T47D (cell line): ENCODE results near the gene KRTAP5-4.
"Not testable (repeated sequence)": the region's sequence is repeated elsewhere in the genome, so short reads cannot be mapped to it uniquely, and the experiment has no call there.

Experiments
- DNase-seq, 2 experiments: peaks; one replicate each; pipeline versions ENCODE4 v3.0.0 to v3.0.0-alpha.2; 2011 to 2012; ENCODE audit warnings: low read depth in 1 of 2, low spot score in 1 of 2
- JUND ChIP-seq: IDR thresholded peaks from 2 replicates; pipeline ENCODE4 v1.6.1; 2012; ENCODE audit warnings: low read depth
- in situ Hi-C: cut with HindIII; loops from 2 replicates; pipeline ENCODE4 v1.10.0; 2016; ENCODE audit warnings: low sequenced_read_pairs, low pct_unique_long_range_greater_than_20kb

The KRTAP5-4 gene

GRCh38 chr11:1581976-1582375, 40.0 kb downstream of the KRTAP5-4 start:
- in situ Hi-C loops: no loop called here
- no peak for DNase-seq

GRCh38 chr11:1576825-1577224, 45.1 kb downstream of the KRTAP5-4 start:
- in situ Hi-C loops: no loop called here
- TF ChIP-seq JUND: no peak
- DNase-seq: no peak

More at GRCh38 chr11:1581976-1582375, 40.0 kb downstream of the KRTAP5-4 start:
- TF ChIP-seq JUND: no peak

- DNase-seq, in situ Hi-C loops: not testable (repeated sequence)
Measured at GRCh38 chr11:1575756-1576155, 46.2 kb downstream of the KRTAP5-4 start.

GRCh38 chr11:1574933-1575242, 47.0 kb downstream of the KRTAP5-4 start:
- in situ Hi-C loops: no loop called here
- TF ChIP-seq JUND: no peak
- no peak for DNase-seq

- DNase-seq: peak; percentile 31 to 68
- in situ Hi-C loops: no loop called here
- no peak for TF ChIP-seq JUND
Measured at GRCh38 chr11:1574238-1574932, 47.6 kb downstream of the KRTAP5-4 start.

- DNase-seq: peak in 1 of 2 experiments; percentile 81
- TF ChIP-seq JUND: no peak
- in situ Hi-C loops: no loop called here
Measured at GRCh38 chr11:1573903-1574237, 48.1 kb downstream of the KRTAP5-4 start.

- DNase-seq: peak in 1 of 2 experiments; percentile 57
- TF ChIP-seq JUND: no peak
- in situ Hi-C loops: no loop called here
Measured at GRCh38 chr11:1573077-1573902, 48.6 kb downstream of the KRTAP5-4 start.

GRCh38 chr11:1572197-1573076, 49.5 kb downstream of the KRTAP5-4 start, which contains the start of gene DUSP8:
Gene DUSP8, minus strand, starts transcription at chr11:1572271. Its CDS starts 6,445 bp downstream, at chr11:1565826.
- in situ Hi-C loops: no loop called here
- TF ChIP-seq JUND: peak; percentile 59; the same call in 1 of the 2 replicates
- peak; percentile 86 to 91 for DNase-seq

- TF ChIP-seq JUND: no peak
- in situ Hi-C loops: no loop called here
Measured at GRCh38 chr11:1571760-1572196, 50.2 kb downstream of the KRTAP5-4 start.

More at GRCh38 chr11:1571760-1572196, 50.2 kb downstream of the KRTAP5-4 start:
- DNase-seq: no peak
